Kidney (tissue), 14 donors: ENCODE results near the gene CRBN. TPM values are rescaled to one million over a fixed set of nuclear protein-coding genes. Genes with fewer than 3 reads are reported as not detected.

Experiments used
- DNase-seq, 5 donors: peaks; one replicate each; pipeline ENCODE4 v3.0.0-alpha.2; 2013 to 2020
- FAIRE-seq: peaks from 2 replicates; lab custom pipeline; 2012; peaks lifted over from hg19 to GRCh38; lab: Jason Lieb, UNC
- H3K27ac ChIP-seq, 2 donors: one replicate each; pipeline ENCODE4 v1.7.0; 2013; ENCODE audit warnings: low read depth in 2 of 2, low read length in 2 of 2, inconsistent platforms in 1 of 2
- H3K27me3 ChIP-seq: one replicate; pipeline ENCODE4 v1.7.1; 2013; ENCODE audit warnings: low read length, inconsistent platforms; ENCODE audit not compliant: control insufficient read depth, insufficient read depth
- H3K36me3 ChIP-seq, 3 donors: one replicate each; pipeline versions ENCODE4 v1.7.0 to v1.7.1; 2013; ENCODE audit warnings: low read length in 3 of 3, control low read depth in 1 of 3, inconsistent platforms in 1 of 3; ENCODE audit not compliant: insufficient read depth in 3 of 3, control insufficient read depth in 2 of 3
- H3K4me1 ChIP-seq, 3 donors: one replicate each; pipeline versions ENCODE4 v1.7.0 to v1.7.1; 2013; ENCODE audit warnings: low read length in 3 of 3, inconsistent platforms in 1 of 3, low read depth in 1 of 3; ENCODE audit not compliant: control insufficient read depth in 2 of 3, insufficient read depth in 2 of 3
- H3K4me3 ChIP-seq, 3 donors: one replicate each; pipeline versions ENCODE4 v1.7.0 to v1.8.1; 2013; ENCODE audit warnings: low read length in 3 of 3, control low read depth in 1 of 3, inconsistent platforms in 1 of 3
- H3K9ac ChIP-seq, 3 donors: one replicate each; pipeline versions ENCODE4 v1.7.0 to v1.7.1; 2013; ENCODE audit warnings: low read length in 3 of 3, control low read depth in 1 of 3, inconsistent platforms in 1 of 3
- H3K9me3 ChIP-seq, 3 donors: one replicate each; pipeline versions ENCODE4 v1.7.0 to v1.7.1; 2013; ENCODE audit warnings: low read length in 3 of 3, control low read depth in 1 of 3, inconsistent platforms in 1 of 3; ENCODE audit not compliant: control insufficient read depth in 2 of 3, insufficient read depth in 1 of 3
- intact Hi-C: fragments of 100-400 bp; cut with DNase I; formaldehyde crosslinking; loops from one replicate; pipeline ENCODE4 v1.11.1; 2022
- polyA plus RNA-seq: library from polyadenylated mRNA; stranded (reverse); fragments of 350-450 nt; fragmentation: Illumina TruSeq; extraction: RNeasy Lipid Tissue Mini Kit (QIAGEN cat#74804); gene quantifications from one replicate; pipeline ENCODE4 v1.2.3, GENCODE V29; 2014; ENCODE audit warnings: low read depth, low replicate concordance; ENCODE audit not compliant: insufficient read depth
- total RNA-seq: library from RNA; stranded (reverse); fragmentation: NEBNext Ultra II Directional; extraction: Animal tissue kit (Norgen Biotek cat#: 25700); gene quantifications from one replicate; pipeline ENCODE4 v1.2.1, GENCODE V29; 2021
- TF ChIP-seq, protein P1 (sequence below): IDR thresholded peaks from 3 replicates; pipeline ENCODE4 v1.5.1; 2012; ENCODE audit warnings: mild to moderate bottlenecking, moderate library complexity, borderline replicate concordance; ENCODE audit not compliant: insufficient read depth; ENCODE audit errors: extremely low read depth
- donor health status: control.
- donor health status: control.
- donor health status: control.
- donor health status: control.
- donor health status: control.
- donor health status: DM: yes; HTN: yes; CAD: no.
- donor health status: Normal renal cell carcinoma (clear cell type).

The CRBN gene
- total and polyA plus RNA-seq, 2 donors from 2014 or later = 31.0 to 56.7 TPM

- FAIRE-seq (no peak), DNase-seq (no peak)
- Histone ChIP-seq H3K4me3 (no peak overlapping the region), H3K9me3 (peaks cover 0 to 4% (median 0%) of the 10 kb centered on the region in 3 donors), H3K27ac (no peak overlapping the region), H3K9ac (no peak overlapping the region), H3K36me3 (no peaks in the 10 kb centered on the region), H3K4me1 (peaks cover 0 to under 1% (median 0%) of the 10 kb centered on the region in 3 donors), H3K27me3 (no peaks in the 10 kb centered on the region)
- intact Hi-C loops = no loop called here
- TF ChIP-seq, protein P1, sequence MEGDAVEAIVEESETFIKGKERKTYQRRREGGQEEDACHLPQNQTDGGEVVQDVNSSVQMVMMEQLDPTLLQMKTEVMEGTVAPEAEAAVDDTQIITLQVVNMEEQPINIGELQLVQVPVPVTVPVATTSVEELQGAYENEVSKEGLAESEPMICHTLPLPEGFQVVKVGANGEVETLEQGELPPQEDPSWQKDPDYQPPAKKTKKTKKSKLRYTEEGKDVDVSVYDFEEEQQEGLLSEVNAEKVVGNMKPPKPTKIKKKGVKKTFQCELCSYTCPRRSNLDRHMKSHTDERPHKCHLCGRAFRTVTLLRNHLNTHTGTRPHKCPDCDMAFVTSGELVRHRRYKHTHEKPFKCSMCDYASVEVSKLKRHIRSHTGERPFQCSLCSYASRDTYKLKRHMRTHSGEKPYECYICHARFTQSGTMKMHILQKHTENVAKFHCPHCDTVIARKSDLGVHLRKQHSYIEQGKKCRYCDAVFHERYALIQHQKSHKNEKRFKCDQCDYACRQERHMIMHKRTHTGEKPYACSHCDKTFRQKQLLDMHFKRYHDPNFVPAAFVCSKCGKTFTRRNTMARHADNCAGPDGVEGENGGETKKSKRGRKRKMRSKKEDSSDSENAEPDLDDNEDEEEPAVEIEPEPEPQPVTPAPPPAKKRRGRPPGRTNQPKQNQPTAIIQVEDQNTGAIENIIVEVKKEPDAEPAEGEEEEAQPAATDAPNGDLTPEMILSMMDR = no peak
These were observed 5.4 kb upstream of the CRBN start for GRCh38 chr3:3184876-3185275.

DNA sequence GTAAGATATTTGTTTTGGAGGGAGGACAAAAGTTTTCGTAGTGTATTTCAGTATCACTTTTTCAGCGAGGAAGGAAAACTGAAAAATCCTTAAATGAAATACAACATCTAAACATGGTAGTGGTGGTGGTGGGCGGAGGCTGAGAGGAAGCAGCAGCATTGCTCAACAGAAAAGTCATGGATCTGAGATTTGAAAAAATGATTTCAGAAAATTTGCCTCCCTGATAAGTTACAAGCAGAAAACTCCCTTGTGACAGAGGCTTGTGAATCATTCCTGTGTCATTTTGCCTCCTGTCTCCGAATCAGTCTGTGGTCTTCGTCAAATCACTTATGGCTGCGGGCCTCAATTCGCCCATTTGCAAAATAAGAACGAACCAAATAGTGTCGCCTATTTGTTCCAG lies 965 bp upstream of the CRBN start:
- DNase-seq (no peak), FAIRE-seq (no peak)
- no peak overlapping the region for H3K4me3 ChIP-seq
- intact Hi-C loops = no loop called here
- no peaks in the 10 kb centered on the region for H3K27me3 ChIP-seq
- no peak overlapping the region for H3K27ac ChIP-seq
- TF ChIP-seq, protein P1 = no peak
- H3K4me1 ChIP-seq = peaks cover 0 to 10% (median 0%) of the 10 kb centered on the region in 3 donors
- H3K9ac ChIP-seq = no peak overlapping the region
- H3K36me3 ChIP-seq = no peaks in the 10 kb centered on the region
- no peaks in the 10 kb centered on the region for H3K9me3 ChIP-seq

GRCh38 chr3:3178498-3179328 lies 778 bp downstream of the CRBN start:
- Histone ChIP-seq H3K4me3 (peak overlapping the region; percentile 86 to 100 (median 99)), H3K4me1 (peaks cover 0 to 10% (median 0%) of the 10 kb centered on the region in 3 donors), H3K36me3 (peaks cover 0 to 4% (median 4%) of the 10 kb centered on the region in 3 donors), H3K9me3 (no peaks in the 10 kb centered on the region), H3K9ac (peak overlapping the region; percentile 63 to 95 (median 90)), H3K27me3 (no peaks in the 10 kb centered on the region), H3K27ac (peak overlapping the region in 1 of 2 donors; percentile 65)
- intact Hi-C loops = no loop called here
- FAIRE-seq = no peak
- TF ChIP-seq, protein P1 = no peak
- peak in 1 of 5 donors; percentile 9 for DNase-seq
